ENCODE measurements around the gene ARHGEF28. TPM values are rescaled to one million over a fixed set of nuclear protein-coding genes. Genes with fewer than 3 reads are reported as not detected.

The ARHGEF28 gene, protein sequence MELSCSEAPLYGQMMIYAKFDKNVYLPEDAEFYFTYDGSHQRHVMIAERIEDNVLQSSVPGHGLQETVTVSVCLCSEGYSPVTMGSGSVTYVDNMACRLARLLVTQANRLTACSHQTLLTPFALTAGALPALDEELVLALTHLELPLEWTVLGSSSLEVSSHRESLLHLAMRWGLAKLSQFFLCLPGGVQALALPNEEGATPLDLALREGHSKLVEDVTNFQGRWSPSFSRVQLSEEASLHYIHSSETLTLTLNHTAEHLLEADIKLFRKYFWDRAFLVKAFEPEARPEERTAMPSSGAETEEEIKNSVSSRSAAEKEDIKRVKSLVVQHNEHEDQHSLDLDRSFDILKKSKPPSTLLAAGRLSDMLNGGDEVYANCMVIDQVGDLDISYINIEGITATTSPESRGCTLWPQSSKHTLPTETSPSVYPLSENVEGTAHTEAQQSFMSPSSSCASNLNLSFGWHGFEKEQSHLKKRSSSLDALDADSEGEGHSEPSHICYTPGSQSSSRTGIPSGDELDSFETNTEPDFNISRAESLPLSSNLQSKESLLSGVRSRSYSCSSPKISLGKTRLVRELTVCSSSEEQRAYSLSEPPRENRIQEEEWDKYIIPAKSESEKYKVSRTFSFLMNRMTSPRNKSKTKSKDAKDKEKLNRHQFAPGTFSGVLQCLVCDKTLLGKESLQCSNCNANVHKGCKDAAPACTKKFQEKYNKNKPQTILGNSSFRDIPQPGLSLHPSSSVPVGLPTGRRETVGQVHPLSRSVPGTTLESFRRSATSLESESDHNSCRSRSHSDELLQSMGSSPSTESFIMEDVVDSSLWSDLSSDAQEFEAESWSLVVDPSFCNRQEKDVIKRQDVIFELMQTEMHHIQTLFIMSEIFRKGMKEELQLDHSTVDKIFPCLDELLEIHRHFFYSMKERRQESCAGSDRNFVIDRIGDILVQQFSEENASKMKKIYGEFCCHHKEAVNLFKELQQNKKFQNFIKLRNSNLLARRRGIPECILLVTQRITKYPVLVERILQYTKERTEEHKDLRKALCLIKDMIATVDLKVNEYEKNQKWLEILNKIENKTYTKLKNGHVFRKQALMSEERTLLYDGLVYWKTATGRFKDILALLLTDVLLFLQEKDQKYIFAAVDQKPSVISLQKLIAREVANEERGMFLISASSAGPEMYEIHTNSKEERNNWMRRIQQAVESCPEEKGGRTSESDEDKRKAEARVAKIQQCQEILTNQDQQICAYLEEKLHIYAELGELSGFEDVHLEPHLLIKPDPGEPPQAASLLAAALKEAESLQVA (N-terminal part only)
- total RNA-seq: 8.1 TPM

DNA sequence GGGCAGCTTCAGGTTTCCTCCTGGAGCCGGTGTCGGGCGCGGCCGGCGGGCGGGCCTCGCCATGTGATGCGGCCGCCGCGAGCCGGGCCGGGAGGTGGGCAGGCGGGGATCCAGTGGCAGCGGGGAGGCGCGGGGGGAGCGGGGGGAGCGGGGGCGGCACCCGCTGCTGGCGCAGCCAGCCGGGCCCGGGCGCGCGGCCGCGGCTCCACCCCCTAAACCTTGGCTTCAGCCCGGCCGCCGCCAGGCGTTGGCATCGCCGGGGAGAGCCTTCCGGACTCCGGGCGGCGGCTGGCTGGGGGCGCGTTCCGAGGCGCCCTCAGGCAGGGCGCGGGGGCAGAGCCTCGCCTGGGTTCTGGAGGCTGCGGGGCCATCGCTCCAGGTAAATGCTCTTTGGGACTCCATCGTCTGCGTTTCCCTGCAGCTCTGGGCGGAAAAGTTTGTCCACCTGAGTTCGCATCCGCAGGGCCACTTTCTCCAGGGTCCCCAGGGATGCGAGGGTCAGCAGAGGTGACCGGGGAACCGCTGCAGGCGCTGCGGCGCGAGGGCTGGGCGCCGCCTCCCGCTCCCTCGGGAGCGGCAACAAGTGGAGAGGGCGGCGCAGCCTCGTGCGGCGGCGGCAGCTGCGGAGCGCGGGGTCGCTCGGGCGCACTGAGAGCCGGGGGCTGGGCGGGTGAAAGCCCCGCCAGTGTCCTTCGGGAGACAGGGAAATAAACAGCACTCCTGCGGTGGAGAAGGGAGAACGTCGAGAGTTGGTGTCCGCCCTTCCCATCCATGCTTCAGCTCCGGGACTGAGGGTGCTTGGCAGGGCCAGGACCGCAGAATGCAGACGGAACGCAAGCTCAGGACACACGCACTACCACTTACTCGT is at the start of gene ARHGEF28:
ARHGEF28 (plus strand) TSS at position 253 of the 868 bp plus-strand sequence. CDS start 58,656 bp downstream, outside the sequence.

Small RNAs within 50 kb of the gene (small RNA-seq; reads per million reads assigned to genes)
- not detected for gene RNU7-196P (ENCODE audit: low replicate concordance)

Other genes starting within 250 kb of the ARHGEF28 start
- 0.31 TPM for gene FOXD1, start 177.4 kb upstream of the ARHGEF28 start, total RNA-seq
- 216 TPM for gene BTF3, start 127.8 kb upstream of the ARHGEF28 start, total RNA-seq
- 57.3 TPM for gene ANKRA2, start 60.6 kb upstream of the ARHGEF28 start, total RNA-seq
- 48.8 TPM for gene UTP15, start 60.5 kb upstream of the ARHGEF28 start, total RNA-seq